Measurements from ENCODE around the gene ROR1.
A peak's percentile ranks its signal among the peaks of the same experiment; 100 is the strongest.

ROR1 gene

GRCh38 chr1:64039390-64039926 is 265.6 kb downstream of the ROR1 start:
- in situ Hi-C loops (cut with HindIII; ENCODE audit: low pct_unique_long_range_greater_than_20kb, low sequenced_read_pairs) = no loop called here
- TF ChIP-seq JUND (IDR thresholded peaks at IDR 0.05; ENCODE audit: low read depth) = no peak
- DNase-seq (ENCODE audit: low read depth in 1 of 2, low spot score in 1 of 2) = peak in 1 of 2 experiments; percentile 60

- no peak for DNase-seq (ENCODE audit: low read depth in 1 of 2, low spot score in 1 of 2)
- in situ Hi-C loops (cut with HindIII; ENCODE audit: low pct_unique_long_range_greater_than_20kb, low sequenced_read_pairs) = no loop called here
Observed at GRCh38 chr1:64041371-64042131, 267.7 kb downstream of the ROR1 start.

GRCh38 chr1:64042331-64043100 is 268.7 kb downstream of the ROR1 start:
- in situ Hi-C loops (cut with HindIII; ENCODE audit: low pct_unique_long_range_greater_than_20kb, low sequenced_read_pairs) = no loop called here
- TF ChIP-seq JUND (IDR thresholded peaks at IDR 0.05; ENCODE audit: low read depth) = no peak
- DNase-seq (ENCODE audit: low read depth in 1 of 2, low spot score in 1 of 2) = no peak

More at GRCh38 chr1:64041371-64042131, 267.7 kb downstream of the ROR1 start:
- TF ChIP-seq JUND (IDR thresholded peaks at IDR 0.05; ENCODE audit: low read depth) = no peak

GRCh38 chr1:64043288-64043687 is 269.5 kb downstream of the ROR1 start:
- no peak for DNase-seq (ENCODE audit: low read depth in 1 of 2, low spot score in 1 of 2)
- no peak for TF ChIP-seq JUND (IDR thresholded peaks at IDR 0.05; ENCODE audit: low read depth)

GRCh38 chr1:64043976-64044375 is 270.2 kb downstream of the ROR1 start:
- no peak for DNase-seq (ENCODE audit: low read depth in 1 of 2, low spot score in 1 of 2)
- in situ Hi-C loops (cut with HindIII; ENCODE audit: low pct_unique_long_range_greater_than_20kb, low sequenced_read_pairs) = no loop called here
- TF ChIP-seq JUND (IDR thresholded peaks at IDR 0.05; ENCODE audit: low read depth) = no peak

More at GRCh38 chr1:64043288-64043687, 269.5 kb downstream of the ROR1 start:
- in situ Hi-C loops (cut with HindIII; ENCODE audit: low pct_unique_long_range_greater_than_20kb, low sequenced_read_pairs) = no loop called here

- no peak for TF ChIP-seq JUND (IDR thresholded peaks at IDR 0.05; ENCODE audit: low read depth)
- DNase-seq (ENCODE audit: low read depth in 1 of 2, low spot score in 1 of 2) = no peak
- in situ Hi-C loops (cut with HindIII; ENCODE audit: low pct_unique_long_range_greater_than_20kb, low sequenced_read_pairs) = no loop called here
Observed at GRCh38 chr1:64046243-64046642, 272.4 kb downstream of the ROR1 start.

- no peak for DNase-seq (ENCODE audit: low read depth in 1 of 2, low spot score in 1 of 2)
- TF ChIP-seq JUND (IDR thresholded peaks at IDR 0.05; ENCODE audit: low read depth) = no peak
- in situ Hi-C loops (cut with HindIII; ENCODE audit: low pct_unique_long_range_greater_than_20kb, low sequenced_read_pairs) = no loop called here
Observed at GRCh38 chr1:64046891-64047290, 273.1 kb downstream of the ROR1 start.

- no peak for DNase-seq (ENCODE audit: low read depth in 1 of 2, low spot score in 1 of 2)
- TF ChIP-seq JUND (IDR thresholded peaks at IDR 0.05; ENCODE audit: low read depth) = no peak
- in situ Hi-C loops (cut with HindIII; ENCODE audit: low pct_unique_long_range_greater_than_20kb, low sequenced_read_pairs) = no loop called here
Observed at GRCh38 chr1:64047549-64047996, 273.8 kb downstream of the ROR1 start.

GRCh38 chr1:64049900-64050540 is 276.2 kb downstream of the ROR1 start:
- TF ChIP-seq JUND (IDR thresholded peaks at IDR 0.05; ENCODE audit: low read depth) = no peak
- no peak for DNase-seq (ENCODE audit: low read depth in 1 of 2, low spot score in 1 of 2)
- in situ Hi-C loops (cut with HindIII; ENCODE audit: low pct_unique_long_range_greater_than_20kb, low sequenced_read_pairs) = no loop called here

- TF ChIP-seq JUND (IDR thresholded peaks at IDR 0.05; ENCODE audit: low read depth) = no peak
- in situ Hi-C loops (cut with HindIII; ENCODE audit: low pct_unique_long_range_greater_than_20kb, low sequenced_read_pairs) = no loop called here
- DNase-seq (ENCODE audit: low read depth in 1 of 2, low spot score in 1 of 2) = no peak
Observed at GRCh38 chr1:64050601-64051000, 276.8 kb downstream of the ROR1 start.

GRCh38 chr1:64051796-64052195 is 278.0 kb downstream of the ROR1 start:
- DNase-seq (ENCODE audit: low read depth in 1 of 2, low spot score in 1 of 2) = no peak
- no peak for TF ChIP-seq JUND (IDR thresholded peaks at IDR 0.05; ENCODE audit: low read depth)
- in situ Hi-C loops (cut with HindIII; ENCODE audit: low pct_unique_long_range_greater_than_20kb, low sequenced_read_pairs) = no loop called here

GRCh38 chr1:64052777-64053176 is 279.0 kb downstream of the ROR1 start:
- in situ Hi-C loops (cut with HindIII; ENCODE audit: low pct_unique_long_range_greater_than_20kb, low sequenced_read_pairs) = no loop called here
- no peak for TF ChIP-seq JUND (IDR thresholded peaks at IDR 0.05; ENCODE audit: low read depth)
- DNase-seq (ENCODE audit: low read depth in 1 of 2, low spot score in 1 of 2) = no peak
